ENCODE data around the gene DCC.

DCC gene

DNA sequence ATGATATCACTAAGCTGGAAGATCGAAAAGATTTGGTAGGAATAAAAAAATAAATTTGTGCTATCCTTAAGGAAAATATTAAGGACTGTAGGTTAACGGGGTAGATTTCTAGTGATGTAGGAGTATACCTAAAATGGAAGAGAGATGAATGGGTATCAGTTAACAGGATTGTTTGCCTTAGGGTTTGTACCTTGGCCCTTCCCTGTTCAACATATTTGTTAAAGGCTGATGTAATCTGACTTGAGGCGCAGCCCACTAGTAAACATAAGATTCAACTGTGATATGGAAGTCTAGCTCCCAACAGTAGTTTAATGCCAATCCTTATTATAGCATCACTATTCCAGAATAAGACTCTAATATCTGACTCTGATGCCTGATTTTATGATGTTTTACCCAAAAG, 685.2 kb downstream of the DCC start:
- no peak for DNase-seq (ENCODE audit: low read depth in 2 of 2, low spot score in 1 of 2)

DNA sequence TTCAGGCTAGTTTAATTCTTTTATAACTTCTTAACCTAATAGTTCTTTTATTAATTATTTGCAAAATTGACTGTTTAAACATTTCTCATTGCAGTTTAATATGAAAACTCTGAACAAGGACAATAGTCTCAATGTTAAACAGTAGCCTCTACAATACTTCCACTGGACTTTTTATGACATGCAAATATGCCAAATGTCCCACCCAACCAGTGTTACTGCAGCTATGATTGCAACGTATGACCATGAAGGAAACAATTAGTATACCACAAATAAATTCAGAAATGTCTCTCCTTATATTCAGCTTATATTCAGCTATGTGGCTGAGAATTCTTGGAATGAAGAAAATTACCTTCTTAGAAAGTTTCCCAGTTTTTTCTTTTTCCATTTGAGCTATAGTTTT, 688.6 kb downstream of the DCC start:
- no peak for DNase-seq (ENCODE audit: low read depth in 2 of 2, low spot score in 1 of 2)

DNA sequence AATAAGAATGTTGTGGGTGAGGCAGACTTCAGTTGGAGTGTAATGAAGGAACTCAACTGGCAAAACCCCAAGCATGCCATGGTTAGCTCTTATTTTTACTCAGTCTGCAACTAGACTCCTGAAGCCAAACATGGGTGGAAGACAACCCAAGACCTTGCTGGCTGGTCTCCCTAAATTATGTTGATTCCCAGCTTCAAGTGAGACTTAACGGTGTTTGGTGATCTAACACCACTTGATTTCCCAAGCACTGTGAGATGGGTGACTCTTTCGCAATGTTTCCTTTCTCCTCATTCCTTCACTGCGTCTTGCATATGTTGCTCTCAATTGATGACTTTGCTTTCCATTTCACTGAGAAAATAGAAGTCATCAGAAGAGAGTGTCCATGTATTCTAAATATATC, 693.1 kb downstream of the DCC start:
- no peak for DNase-seq (ENCODE audit: low read depth in 2 of 2, low spot score in 1 of 2)

DNA sequence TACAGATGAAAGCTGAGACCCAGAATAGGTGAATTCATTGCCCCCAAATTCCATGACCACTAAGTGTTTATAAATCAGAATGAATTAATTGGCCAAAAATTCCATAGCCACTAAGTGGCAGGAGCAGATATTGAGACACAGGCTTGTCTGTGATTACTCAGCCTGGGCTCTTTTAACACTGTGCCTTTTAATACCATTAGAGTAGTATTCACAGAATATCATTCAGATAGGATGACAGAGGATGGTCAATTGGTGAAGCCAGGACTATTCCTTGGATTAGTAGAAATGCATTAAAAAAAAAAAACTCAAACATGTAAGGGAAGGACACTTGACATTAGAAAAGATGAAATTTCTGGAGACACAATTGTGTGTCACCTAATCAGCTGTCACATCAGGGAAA, 698.6 kb downstream of the DCC start:
- DNase-seq (ENCODE audit: low read depth in 2 of 2, low spot score in 1 of 2), result no peak

DNA sequence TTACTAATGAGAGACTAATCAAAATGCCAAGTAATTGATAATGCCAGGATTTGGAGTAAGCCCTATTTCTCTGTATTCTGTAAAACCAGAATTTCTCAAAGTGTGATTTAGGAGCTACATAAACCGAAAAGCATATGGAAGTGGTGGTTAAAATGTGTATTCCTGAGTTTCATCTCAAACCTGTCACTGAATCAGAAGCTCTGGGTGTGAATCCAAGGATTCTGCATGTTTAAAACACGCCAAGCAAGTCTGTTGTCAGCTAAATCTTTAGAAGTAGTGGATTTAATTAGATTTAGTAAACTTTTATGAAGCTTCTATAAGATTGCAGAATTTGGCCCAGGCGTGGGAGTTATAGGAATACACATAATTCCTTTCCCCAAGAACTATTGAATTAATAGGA, 700.3 kb downstream of the DCC start:
- no peak for DNase-seq (ENCODE audit: low read depth in 2 of 2, low spot score in 1 of 2)

DNA sequence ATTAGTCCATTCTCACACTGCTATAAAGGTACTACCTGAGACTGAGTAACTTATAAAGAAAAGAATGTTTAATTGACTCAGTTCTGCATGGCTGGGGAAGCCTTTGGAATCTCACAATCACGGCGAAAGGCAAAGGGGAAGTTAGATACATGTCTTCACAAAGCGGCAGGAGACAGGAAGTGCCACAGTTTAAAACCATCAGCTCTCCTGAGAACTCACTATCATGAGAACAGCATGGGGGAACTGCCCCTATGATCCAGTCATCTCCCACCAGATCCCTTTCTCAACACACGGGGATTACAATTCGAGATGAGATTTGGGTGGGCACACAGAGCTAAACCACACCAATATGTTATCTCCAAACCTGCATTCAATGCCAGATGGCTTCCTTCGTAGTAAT, 716.1 kb downstream of the DCC start:
- no peak for DNase-seq (ENCODE audit: low read depth in 2 of 2, low spot score in 1 of 2)

DNA sequence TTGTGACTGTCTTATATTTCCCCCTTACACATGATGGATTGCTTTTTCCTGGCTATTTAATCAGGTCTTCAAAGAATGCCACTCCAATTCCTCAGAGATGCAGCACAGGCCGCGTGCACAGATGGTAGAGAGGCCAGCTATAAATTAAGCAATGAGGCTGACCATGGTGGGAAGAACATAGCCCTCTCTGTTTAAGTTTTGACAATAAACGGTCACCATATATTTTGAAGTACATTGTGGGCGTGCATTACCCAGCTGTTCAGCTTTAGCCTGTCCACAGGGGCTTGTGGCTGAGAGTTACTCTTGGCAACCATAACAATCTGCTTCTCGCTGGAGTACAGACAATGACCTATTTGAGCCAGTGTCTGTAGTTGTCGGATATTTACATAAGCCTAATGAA, 730.8 kb downstream of the DCC start:
- no peak for DNase-seq (ENCODE audit: low read depth in 2 of 2, low spot score in 1 of 2)

DNA sequence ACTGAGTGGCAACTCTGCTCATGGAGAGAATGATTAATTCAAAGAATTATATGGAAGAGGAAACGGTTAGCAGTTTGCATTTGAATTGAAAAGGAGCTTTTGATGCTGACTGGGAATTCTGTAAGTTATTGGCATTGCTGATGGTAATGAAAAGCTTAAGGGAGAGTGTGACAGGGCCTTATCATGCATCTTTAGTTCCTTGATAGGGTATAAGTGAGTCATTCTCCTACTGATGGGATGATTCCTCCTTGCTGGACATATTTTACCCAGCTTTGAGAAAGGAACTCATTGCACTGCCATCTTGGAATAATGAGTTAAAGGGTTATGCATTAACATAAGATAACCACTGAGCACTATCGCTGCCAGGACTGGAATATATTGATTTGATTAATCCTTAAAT, 740.7 kb downstream of the DCC start:
- DNase-seq (ENCODE audit: low read depth in 2 of 2, low spot score in 1 of 2), result no peak

DNA sequence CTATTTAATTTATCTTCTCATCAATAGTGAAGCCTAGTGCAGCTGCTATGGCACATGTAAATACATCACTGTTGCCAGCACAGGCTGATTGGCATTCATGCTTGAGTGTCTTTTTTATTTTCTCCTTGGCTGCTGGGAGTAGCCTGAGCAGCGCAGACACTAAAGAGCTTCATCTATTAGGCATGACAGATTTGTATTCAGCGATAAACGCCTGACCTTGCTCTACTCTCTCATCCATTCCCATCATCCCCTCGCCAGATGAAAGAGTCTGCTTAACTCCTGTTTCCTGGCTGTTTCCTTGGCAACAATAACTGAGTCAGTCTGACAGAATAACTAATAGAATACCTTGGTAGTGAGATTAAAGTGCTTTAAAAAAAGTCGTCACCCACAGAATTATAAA, 753.6 kb downstream of the DCC start:
- DNase-seq (ENCODE audit: low read depth in 2 of 2, low spot score in 1 of 2), result no peak

DNA sequence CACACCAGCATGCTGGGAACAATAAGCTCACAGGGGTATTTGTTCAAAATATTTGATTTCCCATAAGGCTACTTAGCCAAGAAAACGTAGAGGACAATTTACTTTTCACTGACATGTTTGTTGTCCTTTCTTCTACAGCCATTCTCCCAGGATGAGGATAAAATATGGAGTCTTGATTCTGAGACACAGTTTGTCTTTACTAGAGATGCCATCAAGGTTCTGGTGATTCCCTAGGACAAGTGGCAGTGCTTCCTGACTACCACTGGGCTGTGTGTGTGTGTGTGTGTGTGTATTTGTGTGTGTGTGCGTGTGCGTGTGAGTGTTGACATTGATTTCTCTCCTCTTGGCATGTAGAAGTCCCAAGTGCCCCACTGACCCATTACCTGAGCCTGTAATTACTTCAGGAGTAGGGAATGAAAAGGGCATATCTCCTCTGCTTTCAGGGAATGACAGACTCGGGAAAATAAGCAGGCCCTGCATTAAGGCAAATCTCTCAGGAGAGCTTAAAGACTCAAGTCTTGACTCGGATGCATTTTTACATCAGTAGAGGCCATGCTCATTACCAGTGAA, 761.6 kb downstream of the DCC start:
- no peak for DNase-seq (ENCODE audit: low read depth in 2 of 2, low spot score in 1 of 2)

DNA sequence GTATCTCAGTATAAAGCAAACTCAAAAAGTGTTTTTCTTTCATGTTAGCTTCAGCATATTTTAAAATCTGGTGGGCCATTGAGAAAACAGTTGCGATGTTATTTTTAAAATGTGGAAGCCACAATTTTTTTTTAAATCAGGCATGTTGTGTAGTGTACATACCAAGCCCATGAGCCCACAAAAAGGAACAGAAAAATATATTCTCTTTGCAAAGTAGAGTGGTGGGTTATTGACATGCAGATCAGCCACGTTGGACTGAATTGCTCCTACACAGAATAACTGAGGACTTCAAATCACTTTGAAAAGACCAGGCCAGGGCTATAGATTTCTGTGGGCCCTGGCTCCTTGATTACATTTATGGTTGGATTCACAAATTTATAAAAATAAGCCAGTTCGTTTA, 774.4 kb downstream of the DCC start:
- no peak for DNase-seq (ENCODE audit: low read depth in 2 of 2, low spot score in 1 of 2)

DNA sequence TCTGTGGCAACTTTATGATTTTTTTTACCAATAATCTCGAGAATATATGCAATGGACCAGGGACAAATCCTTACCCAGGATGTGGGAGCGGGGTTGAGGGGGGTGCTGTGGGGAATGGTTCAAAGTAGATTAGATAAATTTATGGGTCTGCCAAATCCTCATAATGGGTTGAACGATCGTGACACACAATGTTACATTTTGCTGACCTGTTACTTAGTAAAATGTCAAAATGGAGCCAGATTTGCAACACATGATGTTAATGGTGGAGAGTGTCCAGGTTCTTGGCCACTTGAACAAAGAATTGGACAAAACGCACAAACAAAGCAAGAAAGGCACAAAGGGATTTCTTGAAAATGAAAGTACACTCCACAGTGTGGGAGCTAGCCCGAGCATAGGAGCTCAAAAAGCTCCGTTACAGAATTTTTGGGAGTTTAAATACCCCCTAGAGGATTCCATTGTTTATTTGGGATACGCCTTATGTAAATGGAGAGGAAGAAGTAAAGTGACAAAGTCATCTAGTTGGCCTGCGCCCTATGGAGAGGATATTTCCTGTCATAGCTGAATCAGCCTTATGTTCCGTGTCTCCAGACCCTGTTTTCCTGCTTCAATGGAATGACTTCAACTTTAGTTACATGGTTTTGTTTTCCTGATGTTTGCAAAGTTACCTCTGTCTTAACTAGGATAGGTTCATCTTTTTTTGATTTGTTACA, 776.0 kb downstream of the DCC start:
- no peak for DNase-seq (ENCODE audit: low read depth in 2 of 2, low spot score in 1 of 2)

DNA sequence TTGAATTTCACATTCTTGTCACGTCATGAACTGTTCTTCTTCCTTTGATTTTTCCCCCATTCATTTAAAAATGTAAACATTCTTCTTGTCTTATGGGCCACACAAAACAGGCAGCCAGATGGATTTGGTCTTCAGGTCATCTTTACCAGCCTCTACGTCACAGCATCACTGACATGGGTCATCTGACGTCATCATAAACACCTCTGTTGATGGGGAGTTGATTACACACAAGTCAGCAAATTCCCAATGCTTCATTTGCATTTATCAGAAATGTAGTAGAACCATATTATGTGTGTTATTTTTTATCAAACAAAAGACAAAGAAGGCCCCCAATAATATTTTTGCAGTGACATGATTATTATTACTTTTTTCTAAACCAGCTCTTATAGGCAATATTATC, 777.9 kb downstream of the DCC start:
- DNase-seq (ENCODE audit: low read depth in 2 of 2, low spot score in 1 of 2), result no peak

DNA sequence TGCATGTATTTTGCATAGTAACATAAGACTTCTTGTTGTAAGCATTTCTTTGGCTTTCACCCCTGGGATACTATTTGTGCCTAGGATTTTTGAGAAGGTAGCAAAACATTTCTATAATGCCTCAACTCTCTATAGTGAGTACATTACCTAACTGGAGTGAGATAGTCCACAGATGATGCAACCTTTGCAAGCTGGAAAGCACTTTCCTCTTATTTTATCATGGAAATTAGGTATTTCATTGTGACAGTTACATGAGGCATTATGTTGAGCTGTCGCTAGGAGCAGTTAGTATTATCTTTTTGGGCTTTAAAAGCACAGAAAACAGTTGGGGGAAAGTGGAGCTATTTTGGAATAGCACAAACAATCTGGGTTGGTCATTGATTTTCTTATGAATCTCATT, 786.2 kb downstream of the DCC start:
- DNase-seq (ENCODE audit: low read depth in 2 of 2, low spot score in 1 of 2), result no peak

DNA sequence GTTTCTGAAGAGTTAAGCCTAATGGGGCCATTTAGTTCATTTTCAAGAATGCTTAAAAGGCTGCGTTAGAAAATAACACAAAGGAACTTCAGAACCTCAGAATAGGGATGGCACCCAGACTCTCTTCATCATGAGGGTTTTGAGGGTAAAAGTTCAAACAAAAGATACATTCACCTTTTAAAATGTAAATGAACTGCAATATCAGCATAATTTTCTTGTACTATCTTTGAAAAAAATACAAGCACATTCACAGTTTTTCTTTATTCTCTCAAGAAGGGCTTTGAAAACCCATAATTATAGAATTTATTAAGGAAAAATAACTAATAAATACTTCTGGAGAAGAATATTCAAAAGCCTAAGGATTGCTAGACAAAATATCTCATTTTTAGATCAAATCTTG, 791.0 kb downstream of the DCC start:
- DNase-seq (ENCODE audit: low read depth in 2 of 2, low spot score in 1 of 2), result no peak

DNA sequence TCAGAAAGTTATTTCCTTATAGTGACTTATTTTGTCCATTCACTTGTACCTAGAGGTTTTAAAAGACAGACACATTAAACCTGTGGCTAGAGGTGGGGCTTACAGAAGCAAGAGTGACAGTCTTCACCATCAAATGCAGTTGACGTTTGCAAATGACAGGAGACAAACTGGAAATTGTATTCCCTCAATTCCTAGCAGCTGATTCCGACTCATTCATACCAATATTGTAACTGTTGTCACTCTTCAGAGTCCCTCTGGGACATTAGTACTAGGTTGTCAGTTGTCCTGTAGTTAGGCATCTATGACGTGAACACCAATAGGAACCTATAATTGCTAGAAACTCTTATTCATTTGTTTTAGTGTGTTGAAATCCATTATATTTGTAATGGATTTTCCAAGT, 794.7 kb downstream of the DCC start:
- no peak for DNase-seq (ENCODE audit: low read depth in 2 of 2, low spot score in 1 of 2)

DNA sequence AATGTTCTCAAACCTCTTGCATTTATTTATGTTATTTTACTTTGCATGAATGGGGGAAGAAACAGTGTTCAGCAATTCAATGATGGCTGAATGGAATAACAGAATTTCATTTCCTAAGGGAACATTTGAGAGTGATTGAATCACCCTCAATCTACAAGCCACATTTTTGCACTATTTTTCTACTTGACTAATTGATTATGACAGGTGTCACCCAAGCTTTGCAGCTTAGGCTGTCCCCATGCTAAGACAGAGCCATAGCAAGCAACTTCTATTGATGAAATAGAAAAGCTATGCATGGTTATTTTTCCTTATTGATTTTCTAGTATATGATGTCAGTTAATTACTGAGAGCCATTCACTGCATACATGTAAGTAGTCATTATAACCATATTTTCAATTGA, 795.7 kb downstream of the DCC start:
- DNase-seq (ENCODE audit: low read depth in 2 of 2, low spot score in 1 of 2), result no peak

DNA sequence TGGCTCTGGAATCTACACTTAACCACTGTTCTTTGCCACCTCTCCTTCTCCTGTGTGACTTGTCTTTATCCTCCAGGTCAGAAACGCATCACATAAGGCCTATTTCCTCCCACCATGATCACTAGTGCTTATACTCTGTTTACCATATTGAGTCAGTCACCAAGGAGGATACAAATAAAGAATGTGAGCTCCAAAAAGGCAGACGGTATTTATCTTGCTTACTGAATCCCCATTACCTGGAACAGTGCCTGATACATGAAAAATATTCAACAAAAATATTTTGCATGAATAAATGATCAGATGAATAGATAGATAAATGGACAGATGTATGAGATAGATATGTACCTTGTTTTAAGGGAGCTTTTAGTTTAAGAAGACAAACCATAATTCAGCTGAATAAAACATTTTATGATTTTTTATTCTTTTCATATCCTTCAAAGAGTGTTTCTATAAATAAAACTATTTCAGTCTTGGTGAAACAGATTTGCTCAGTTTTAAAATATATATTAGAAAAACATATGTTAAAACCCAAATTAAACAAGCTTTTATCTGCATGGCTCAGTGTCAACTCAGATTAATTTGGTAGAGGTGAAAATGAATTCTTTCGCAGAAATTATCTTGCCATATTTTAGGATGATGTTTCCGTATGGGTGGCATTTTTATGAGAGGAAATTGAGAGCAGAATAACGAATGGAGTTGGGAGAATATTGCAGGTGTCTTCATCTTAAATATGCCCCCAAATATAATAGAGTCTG, 799.9 kb downstream of the DCC start:
- DNase-seq (ENCODE audit: low read depth in 2 of 2, low spot score in 1 of 2), result no peak

DNA sequence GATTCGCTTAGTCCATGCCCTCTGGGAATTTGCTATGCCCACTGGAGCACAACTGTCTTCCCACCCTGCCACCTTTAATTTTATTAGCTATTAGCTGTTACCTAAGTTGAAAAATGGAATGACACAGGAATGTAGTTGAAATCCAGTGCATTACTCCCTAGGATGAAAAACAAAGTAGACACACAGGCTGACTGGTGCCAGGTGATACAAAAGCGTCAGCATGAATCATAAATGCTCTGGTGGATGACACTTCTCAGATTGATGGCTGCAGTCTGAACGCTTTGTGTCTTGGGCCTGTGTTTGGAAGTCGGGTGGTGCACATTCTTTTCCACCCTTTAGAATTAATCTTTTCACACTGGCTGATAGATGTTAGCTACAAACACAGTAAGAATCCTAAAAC, 802.0 kb downstream of the DCC start:
- no peak for DNase-seq (ENCODE audit: low read depth in 2 of 2, low spot score in 1 of 2)

DNA sequence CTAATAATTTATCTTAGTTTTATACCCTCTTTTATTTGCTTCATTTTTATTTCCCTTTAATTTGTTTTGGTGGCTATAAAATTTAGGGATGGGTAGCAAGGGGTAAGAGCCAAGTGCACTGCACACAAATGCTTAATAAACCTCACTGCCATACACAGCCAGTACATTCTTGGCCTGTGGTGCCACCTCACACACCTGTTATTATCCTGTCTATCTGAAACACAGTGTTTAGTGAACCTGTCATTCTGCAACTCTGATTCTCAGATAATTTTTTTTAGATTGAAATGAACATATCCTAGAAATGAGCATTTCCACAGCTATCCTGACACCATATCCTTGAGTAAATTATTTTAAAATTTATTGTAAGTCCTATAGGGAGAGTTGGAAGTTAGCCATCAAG, 807.5 kb downstream of the DCC start:
- no peak for DNase-seq (ENCODE audit: low read depth in 2 of 2, low spot score in 1 of 2)

DNA sequence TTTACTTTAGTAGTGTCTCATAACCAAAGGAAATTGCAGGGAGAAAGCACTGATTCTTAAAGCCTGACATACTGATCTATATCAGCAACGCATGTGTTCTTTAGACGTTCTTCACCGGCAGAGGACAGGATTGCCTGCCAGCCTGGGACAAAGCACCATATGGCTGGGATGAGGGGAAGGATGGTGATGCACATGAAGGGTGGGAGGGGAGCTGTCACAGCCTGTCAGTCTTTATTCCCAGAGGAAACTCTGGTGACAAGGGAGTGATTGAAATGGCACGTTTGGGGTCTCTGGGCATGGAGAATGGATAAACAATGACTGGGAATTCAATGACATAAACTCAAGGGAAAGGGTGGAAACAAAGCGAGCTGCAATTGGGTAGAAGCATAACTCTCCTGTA, 808.1 kb downstream of the DCC start:
- no peak for DNase-seq (ENCODE audit: low read depth in 2 of 2, low spot score in 1 of 2)

DNA sequence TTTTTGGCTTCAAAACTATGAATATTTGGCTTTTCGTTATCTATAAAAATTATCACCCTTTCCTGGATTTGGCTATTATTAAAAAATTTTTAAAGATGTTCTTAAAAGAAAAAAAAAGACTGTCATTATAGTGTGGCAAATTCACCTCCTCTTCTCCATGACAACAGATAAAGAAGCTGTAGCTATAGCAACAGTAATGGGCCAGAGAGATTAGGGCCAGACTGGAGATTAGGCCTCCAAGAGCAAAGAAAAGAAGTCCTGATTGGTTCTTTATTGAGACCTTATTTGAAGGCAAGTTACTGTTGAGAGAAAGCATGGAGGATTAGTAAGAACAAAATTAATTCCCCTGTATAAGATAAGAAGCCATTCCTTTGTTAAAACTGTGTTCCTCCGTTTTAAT, 812.5 kb downstream of the DCC start:
- DNase-seq (ENCODE audit: low read depth in 2 of 2, low spot score in 1 of 2), result no peak

DNA sequence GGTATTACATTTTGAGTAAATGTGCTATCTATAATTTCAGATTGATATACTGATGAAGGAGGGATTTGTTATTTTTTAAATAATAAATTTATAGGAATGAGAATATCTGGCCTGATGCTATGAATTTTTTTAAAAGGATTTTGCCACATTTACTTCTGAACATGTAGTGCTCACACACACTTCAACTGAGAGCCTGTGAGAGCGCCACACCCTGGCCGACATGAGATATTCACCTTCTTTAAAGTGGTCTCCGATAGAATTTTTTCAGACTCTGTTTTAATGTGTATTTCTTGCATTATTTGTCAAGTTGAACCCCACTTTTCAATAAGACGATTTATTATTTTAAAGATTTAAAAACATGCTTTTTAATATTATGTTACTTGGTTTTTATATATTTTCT, 813.3 kb downstream of the DCC start:
- no peak for DNase-seq (ENCODE audit: low read depth in 2 of 2, low spot score in 1 of 2)
